ENCODE results near the gene PCMT1.

DNA sequence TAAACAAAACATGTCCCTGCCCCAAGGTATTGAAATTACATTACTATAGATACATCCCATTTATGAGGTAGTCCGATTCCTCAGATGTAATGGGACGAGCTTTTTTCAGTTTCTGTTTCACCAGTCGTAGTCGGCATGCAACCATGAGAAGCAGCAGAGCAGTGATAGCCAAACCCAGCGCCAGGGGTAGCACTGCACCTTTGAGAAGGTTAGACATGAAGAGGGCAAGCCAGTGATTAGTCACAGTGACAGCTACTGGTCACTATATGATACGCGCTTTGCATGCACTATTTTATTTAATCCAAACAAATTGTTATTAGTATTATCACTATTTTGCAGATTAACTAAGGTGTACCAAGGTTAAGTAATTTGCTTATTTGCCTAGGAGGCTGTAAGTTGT is 71.0 kb downstream of the PCMT1 start:
- TF ChIP-seq, protein P1, sequence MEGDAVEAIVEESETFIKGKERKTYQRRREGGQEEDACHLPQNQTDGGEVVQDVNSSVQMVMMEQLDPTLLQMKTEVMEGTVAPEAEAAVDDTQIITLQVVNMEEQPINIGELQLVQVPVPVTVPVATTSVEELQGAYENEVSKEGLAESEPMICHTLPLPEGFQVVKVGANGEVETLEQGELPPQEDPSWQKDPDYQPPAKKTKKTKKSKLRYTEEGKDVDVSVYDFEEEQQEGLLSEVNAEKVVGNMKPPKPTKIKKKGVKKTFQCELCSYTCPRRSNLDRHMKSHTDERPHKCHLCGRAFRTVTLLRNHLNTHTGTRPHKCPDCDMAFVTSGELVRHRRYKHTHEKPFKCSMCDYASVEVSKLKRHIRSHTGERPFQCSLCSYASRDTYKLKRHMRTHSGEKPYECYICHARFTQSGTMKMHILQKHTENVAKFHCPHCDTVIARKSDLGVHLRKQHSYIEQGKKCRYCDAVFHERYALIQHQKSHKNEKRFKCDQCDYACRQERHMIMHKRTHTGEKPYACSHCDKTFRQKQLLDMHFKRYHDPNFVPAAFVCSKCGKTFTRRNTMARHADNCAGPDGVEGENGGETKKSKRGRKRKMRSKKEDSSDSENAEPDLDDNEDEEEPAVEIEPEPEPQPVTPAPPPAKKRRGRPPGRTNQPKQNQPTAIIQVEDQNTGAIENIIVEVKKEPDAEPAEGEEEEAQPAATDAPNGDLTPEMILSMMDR (conservative IDR thresholded peaks at IDR 0.05), result no peak
- TF ChIP-seq ZFX (IDR thresholded peaks at IDR 0.05), result no peak

Data from C4-2B (cell line).